Stimulated activated CD8-positive, alpha-beta memory T cell treated with anti-CD3 and anti-CD28 coated beads, Interleukin-15, amount 100 ng/mL, for 4 hours (primary cell): Measurements from ENCODE around the gene FAM72A.
"Not testable (repeated sequence)": the region's sequence is repeated elsewhere in the genome, so short reads cannot be mapped to it uniquely, and the experiment has no call there.

Source experiments
- DNase-seq, 2 donors: peaks; one replicate each; pipeline ENCODE4 v3.0.0-alpha.2; 2020; ENCODE audit warnings: low read depth in 2 of 2

The FAM72A gene

DNA sequence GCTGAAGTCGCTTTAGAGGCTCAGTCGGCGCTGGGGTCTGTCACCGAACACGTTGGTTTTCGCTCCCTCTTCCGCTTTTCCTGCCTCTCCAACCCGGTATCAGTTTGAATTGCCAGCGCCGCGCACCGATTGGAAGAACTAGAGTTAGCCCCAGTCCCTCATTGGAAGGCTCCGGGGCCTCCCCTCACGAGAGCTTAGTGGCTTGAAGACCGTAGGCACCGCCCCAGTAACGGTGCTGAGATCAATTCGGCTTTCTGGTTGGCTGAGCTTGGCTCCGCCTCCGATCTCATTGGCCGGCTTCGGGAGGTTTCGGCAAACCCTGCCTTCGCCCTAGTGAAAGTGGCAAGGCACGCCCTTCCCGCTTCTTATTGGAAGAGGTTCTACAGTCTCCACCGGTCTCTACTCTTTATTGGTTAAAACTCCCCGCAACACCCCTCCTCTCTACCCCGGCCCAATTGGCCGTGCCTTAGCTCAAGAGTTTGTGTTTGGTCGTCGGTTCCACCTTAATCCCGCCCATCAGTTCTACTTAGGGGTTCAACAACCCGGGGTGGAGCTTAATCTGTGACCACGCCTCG lies at the start of gene FAM72A:
TSS of gene FAM72A (minus strand) at position 51 of the 575 bp plus-strand sequence. CDS start 814 bp downstream, outside the sequence.
- DNase-seq = peak; percentile 91 to 98

- not testable (repeated sequence) for DNase-seq
Observed at GRCh38 chr1:206250953-206251681, 48.5 kb upstream of the FAM72A start.

DNA sequence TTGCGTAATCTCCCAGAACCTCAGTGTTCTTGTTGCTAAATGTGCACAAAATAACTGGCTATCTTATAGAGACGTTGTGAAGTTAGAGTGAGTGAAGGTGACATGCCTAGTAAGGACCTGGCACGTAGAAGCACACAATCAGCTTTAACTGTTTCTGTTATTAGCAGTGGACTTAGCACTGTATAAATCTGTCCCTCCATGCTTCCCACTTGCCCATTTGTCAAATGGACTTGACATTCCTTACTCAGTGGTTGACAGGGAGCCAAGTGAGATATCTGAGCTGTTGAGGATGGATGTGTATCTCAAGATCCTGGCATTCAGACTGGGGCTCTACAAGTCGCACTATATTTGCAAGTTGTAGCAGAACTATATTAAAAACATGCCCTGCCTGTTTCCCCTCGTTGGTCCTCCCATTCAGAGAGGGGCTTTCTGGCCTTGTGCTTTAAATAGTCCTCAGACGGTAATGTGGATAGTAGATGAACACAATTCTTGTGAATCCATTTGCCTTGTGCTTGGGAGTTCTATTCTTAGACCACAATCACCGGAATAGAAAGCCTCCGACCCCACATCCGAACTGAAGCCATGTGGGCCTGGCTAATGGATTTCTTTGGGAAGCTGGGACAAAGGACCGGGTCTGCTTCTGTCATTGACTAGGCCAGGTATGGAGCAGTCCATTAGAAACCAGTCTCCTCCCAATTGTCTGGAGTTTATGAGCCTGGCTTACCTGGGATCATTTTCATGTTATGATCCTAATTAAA lies 43.7 kb upstream of the FAM72A start:
- not testable (repeated sequence) for DNase-seq

- not testable (repeated sequence) for DNase-seq
Observed at GRCh38 chr1:206245479-206245878, 42.8 kb upstream of the FAM72A start.

- not testable (repeated sequence) for DNase-seq
Observed at GRCh38 chr1:206243335-206243734, 40.7 kb upstream of the FAM72A start.

GRCh38 chr1:206240288-206240687 lies 37.6 kb upstream of the FAM72A start:
- DNase-seq = not testable (repeated sequence)

DNA sequence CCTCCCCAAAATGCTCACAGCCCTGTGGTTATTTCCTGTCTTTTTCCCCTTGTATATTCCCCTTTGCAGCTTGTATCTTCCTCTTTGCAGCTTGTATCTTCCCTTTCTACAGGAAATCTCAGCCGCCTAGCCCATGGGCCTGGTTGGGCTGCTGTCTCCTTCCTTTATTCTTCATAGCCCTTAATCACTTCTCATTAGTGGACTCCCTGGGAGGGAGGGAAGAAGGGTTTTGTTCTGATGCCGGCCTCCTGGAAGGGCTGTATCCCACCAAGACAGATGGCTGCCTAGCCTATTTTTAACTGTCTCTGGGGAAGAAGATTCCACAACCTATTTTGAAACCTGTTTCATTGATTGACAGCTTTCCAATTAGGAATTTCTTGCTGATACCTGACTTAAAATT lies 32.6 kb upstream of the FAM72A start:
- not testable (repeated sequence) for DNase-seq

GRCh38 chr1:206234189-206234916 lies 31.7 kb upstream of the FAM72A start:
- DNase-seq = not testable (repeated sequence)

GRCh38 chr1:206232970-206233645 lies 30.5 kb upstream of the FAM72A start:
- DNase-seq = not testable (repeated sequence)

DNA sequence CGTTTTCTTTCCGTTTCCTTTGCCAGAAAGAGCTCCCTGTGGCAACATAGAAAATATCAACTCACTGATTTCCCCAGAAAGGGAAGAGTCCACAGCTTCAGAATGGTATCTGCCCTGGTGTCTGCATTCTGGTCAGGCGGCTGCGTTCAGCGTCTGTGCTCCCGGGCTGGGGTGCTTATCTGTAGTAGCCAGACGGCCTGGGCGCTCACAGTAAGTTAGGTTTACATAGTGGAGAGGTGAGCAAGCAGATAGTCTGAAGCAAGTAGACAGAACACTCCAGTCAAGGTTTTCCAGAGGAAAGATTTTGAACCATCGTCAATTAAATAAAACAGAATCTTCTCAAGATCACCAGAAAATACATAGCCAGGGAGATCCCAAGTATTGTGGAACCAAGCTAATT lies 29.4 kb upstream of the FAM72A start:
- not testable (repeated sequence) for DNase-seq

- not testable (repeated sequence) for DNase-seq
Observed at GRCh38 chr1:206229286-206229685, 26.6 kb upstream of the FAM72A start.

- DNase-seq = not testable (repeated sequence)
Observed at GRCh38 chr1:206226886-206227285, 24.2 kb upstream of the FAM72A start.

- not testable (repeated sequence) for DNase-seq
Observed at GRCh38 chr1:206225386-206225785, 22.7 kb upstream of the FAM72A start.

- not testable (repeated sequence) for DNase-seq
Observed at GRCh38 chr1:206224190-206224776, 21.6 kb upstream of the FAM72A start.

DNA sequence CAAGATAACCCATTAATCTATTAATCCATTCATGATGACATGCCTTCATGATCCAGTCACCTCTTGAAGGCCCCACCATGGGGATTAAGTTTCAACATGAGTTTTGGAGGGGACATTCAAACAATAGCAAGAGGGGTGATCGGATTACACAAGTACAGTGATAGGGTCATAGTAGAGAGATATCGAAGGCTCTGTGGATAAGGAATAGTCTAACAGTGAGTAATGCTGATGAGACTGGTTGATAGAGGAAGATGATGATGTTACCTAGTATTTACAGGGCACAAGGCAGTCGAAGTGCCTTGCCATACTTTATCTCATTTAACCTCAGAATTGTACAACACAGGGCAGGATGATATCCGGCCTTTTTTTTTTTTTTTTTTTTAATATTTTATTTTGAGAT lies 18.9 kb upstream of the FAM72A start:
- not testable (repeated sequence) for DNase-seq

GRCh38 chr1:206220332-206221000 lies 17.8 kb upstream of the FAM72A start:
- not testable (repeated sequence) for DNase-seq

DNA sequence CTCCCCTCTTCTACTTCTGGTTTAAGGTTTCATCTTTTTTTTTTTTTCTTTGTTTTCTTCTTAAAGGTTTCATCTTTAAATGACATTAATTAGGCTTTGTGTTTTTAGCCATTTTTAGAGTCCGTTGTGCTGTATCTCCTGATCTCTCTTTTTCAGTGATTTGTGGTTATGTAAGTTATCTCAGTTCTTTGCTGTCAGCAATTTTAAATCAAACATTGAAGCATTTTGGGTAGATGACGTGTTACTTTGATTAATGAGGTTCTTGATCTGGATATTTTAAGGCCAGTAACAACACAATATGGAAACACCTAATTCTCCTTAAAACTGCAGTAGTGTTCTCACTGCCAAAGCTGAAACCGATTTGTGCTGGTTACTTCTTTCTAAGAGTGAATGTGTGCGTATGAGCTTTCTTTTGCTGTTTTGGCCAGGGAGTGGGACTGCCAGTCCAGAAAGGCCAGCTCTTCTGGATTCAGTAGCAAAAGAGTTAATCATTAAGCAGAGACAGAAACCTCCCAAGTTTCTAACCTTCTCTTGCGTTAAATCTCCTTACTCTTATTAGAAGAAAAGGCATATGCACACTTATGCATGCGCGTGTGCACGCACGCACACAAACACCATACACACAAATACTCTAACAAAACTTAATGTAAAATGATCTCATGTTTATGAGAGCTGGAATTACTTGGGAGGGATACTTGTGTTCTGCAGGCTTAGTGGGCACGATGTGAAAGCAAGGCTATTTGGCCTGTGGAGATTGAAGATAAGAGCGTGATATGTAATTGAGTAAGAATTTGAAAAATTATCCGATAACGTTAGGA lies 17.1 kb upstream of the FAM72A start:
- DNase-seq = not testable (repeated sequence)

- not testable (repeated sequence) for DNase-seq
Observed at GRCh38 chr1:206218765-206219164, 16.1 kb upstream of the FAM72A start.

DNA sequence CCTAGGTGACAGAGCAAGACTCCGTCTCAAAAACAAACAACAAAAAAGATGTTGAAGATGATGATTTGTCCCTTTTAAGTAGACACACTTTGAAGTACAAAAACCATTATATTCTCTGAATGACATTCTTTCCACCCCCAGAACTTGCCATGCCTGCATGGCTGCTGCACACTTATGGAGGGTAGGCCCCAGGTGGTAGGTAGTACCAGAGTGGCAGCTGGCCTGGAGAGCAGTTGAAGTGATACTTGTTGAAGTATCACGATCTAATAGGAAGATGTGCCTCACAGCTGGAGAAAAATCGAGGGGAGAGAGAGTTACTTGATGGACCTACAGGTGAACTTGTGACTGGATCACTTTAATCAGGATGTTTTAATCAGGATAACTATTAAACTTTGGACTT lies 15.6 kb upstream of the FAM72A start:
- not testable (repeated sequence) for DNase-seq
